ENCODE measurements around the gene CORO2B.
"Not testable (repeated sequence)": the region's sequence is repeated elsewhere in the genome, so short reads cannot be mapped to it uniquely, and the experiment has no call there.

Gene CORO2B

DNA sequence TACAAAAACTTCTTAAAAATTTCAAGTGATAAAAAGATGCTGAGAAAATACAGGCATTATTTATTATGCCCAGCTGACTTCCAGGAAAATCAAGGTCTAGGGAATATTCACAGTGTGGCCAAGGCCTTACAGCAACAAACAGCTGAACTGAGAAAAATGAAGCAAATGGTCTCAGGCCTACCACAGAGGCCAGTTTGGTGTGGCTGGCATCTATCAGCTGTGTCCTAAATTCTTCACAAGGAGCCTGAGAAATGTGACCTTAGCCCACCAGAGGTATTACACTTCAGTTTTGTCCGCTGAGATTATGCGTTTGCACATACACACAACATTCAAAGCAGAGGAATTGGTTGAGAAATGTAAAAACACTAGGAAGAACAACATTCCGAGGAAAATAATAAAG, 164.5 kb downstream of the CORO2B start:
- DNase-seq: no peak

DNA sequence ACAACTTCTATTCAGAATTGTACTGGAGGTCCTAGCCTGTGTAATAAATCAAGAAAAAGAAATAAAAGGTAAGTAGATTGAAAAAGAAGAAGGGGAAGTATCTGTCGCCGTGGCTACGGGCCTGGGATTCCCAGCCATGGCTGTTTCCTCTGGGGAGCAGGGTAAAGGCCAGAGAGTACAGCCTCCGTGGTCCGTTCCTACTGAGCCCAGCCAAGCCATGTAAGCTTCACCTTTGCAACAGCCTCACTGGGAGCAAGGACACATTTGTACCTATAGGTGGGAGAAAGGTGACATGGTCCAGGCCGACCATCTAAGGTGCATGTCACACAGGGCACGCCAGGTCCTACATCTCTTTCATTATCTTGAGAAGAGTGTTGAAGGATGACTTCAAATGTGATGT, 170.6 kb downstream of the CORO2B start:
- no peak for DNase-seq

DNA sequence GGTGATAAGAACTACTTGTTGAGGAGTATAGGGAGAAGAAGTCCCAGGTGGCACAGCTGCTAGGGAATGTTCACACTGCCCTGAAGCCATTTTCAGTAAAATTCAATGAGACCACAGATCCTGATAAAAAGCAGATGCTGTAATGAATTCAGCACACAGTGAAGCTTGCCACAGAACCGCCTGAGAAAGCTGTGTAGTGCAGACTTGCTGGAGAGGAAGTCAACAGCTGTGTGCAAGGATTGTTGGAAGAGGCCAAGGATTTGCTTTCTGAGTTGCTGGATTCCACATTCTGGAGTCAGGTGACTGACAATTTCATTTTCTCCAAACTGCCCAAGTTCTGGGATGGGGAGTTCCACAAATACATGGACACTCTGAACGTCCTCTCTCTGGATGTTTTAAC, 171.0 kb downstream of the CORO2B start:
- DNase-seq: no peak

GRCh38 chr15:68751622-68752021, 172.8 kb downstream of the CORO2B start:
- DNase-seq: no peak

- DNase-seq: no peak
Measured at GRCh38 chr15:68755731-68756130, 176.9 kb downstream of the CORO2B start.

DNA sequence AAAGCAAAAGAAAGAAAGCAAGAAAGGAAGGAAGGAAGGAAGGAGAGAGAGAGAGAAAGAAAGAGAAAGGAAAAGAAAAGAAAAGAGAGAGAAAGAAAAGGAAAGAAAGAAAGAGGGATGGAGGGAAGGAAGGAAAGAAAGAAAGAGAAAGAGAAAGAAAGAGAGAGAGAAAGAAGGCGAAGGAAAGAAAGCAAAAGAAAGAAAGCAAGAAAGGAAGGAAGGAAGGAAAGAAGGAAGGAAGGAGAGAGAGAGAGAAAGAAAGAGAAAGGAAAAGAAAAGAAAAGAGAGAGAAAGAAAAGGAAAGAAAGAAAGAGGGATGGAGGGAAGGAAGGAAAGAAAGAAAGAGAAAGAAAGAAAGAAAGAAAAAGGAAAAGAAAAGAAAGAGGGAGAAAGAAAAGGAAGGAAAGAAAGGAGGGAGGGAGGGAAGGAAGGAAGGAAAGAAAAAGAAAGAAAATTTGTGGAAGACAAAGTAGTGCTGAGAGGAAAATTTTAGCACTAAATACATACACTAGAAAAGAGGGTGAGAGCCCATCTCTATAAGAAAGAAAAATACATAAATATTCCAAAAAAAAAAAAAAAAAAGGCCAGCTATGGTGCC, 181.3 kb downstream of the CORO2B start:
- not testable (repeated sequence) for DNase-seq

- no peak for DNase-seq
Measured at GRCh38 chr15:68763063-68763462, 184.3 kb downstream of the CORO2B start.

DNA sequence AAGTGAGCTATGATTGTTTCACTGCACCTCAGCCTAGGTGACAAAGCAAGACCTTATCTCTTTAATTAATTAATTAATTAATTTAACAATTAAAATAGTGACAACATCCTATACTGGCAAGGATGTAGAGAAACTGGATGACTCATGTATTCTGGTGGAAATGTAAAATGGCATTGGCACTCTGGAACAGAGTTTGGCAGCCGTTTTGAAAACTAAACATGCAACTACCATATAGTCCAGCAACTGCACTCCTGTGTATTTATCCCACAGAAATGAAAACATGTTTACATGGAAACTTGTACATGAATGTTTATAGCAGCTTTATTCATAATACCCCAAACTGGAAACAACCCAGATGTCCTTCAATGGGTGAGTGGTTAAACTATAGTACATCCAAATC, 185.3 kb downstream of the CORO2B start:
- DNase-seq: no peak

- DNase-seq: no peak
Measured at GRCh38 chr15:68765602-68766368, 187.0 kb downstream of the CORO2B start.

DNA sequence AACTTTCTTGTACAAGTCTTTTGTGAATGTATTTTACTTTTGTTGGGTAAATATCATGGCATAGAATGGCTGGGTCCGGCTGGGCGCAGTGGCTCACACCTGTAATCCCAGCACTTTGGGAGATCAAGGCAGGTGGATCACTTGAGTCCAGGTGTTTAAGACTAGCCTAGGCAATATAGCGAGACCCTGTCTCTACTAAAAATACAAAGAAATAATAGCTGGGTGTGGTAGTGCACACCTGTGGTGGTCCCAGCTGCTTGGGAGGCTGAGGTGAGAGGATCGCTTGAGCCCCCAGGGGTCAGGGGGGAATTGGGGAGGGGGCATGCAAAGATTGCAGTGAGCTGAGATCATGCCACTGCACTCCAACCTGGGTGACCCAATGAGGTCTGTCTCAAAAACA, 189.0 kb downstream of the CORO2B start:
- no peak for DNase-seq

GRCh38 chr15:68768321-68768720, 189.5 kb downstream of the CORO2B start:
- no peak for DNase-seq

DNA sequence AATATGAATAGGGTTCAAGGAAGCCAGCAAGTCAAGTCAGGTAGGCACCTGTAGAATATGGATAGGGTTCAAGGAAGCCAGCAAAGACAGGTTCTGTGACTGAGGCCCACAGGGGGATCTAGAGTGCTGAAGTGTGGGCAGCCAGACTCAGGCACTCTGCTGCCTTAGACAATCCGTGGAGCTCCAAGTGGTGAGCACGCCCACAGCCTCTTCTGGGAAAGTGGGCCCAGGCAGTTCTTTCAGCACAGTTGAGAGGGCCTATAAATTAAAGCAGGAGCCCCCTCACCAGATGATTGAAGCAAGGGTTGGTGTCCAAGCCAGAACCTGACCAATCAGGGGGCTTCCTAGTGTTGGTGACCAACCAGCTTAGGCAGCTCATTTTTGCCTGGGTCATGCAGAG, 190.9 kb downstream of the CORO2B start:
- DNase-seq: no peak

GRCh38 chr15:68770216-68770615, 191.4 kb downstream of the CORO2B start:
- DNase-seq: no peak

GRCh38 chr15:68773036-68773435, 194.2 kb downstream of the CORO2B start:
- no peak for DNase-seq

DNA sequence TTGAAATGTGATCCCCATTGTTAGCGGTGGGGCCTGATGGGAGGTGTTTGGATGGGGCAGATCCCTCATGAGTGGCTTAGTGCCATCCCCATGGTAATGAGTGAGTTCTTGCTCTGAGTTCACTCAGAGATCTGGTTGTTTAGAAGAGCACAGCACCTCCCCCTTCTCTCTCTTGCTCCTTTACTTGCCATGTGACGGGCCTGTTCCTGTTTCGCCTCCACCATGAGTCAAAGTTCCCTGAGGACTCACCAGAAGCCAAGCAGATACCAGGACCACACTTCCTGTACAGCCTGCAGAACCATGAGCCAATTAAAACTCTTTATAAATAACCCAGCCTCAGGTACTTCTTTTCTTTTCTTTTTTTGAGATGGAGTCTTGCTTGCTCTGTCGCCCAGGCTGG, 195.3 kb downstream of the CORO2B start:
- no peak for DNase-seq

DNA sequence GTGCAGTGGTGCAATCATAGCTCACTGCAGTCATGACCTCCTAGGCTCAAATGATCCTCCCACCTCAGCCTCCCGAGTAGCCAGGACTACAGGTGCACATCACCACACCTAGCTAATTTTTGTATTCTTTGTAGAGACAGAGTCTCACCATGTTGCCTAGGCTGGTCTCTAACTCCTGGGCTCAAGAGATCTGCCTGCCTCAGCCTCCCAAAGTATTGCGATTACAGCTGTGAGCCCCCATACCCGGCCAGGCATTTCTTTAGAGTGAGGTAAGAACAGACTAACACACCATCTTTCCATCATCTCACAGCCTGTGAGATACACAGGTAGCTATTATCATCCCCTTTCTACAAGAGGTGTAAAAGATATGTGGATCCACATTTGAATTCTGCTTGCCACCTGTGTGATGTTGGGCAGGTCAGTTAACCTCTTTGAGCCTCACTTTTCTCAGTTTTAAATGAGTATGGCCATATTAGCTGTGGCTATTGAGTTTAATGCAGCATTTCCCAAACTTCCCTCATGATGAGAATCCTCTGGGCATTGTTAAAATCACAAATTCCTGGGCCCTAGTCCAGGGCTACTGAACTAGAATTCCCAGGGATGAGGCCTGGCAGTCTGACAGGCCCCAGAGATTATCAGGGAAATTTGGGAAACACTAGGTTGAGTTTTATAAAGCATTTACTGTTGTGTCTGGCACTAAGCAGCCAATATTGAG, 195.9 kb downstream of the CORO2B start:
- no peak for DNase-seq

DNA sequence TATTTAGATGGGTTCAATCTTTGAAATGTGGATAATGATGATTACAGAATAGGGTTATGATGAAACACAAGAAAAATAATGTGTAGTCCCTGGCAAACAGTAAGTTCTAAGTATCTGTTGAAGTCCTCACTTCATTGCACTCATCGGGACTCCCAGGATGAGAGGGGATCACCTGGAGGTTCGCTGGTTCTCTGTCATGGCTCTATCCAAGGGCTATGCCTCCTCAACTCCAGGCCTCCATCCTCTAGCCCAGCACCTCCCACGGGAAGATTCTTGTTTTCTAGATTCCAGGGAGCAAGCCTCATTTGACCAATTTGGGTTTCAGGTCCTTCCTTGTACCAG, 196.4 kb downstream of the CORO2B start:
- DNase-seq: no peak

DNA sequence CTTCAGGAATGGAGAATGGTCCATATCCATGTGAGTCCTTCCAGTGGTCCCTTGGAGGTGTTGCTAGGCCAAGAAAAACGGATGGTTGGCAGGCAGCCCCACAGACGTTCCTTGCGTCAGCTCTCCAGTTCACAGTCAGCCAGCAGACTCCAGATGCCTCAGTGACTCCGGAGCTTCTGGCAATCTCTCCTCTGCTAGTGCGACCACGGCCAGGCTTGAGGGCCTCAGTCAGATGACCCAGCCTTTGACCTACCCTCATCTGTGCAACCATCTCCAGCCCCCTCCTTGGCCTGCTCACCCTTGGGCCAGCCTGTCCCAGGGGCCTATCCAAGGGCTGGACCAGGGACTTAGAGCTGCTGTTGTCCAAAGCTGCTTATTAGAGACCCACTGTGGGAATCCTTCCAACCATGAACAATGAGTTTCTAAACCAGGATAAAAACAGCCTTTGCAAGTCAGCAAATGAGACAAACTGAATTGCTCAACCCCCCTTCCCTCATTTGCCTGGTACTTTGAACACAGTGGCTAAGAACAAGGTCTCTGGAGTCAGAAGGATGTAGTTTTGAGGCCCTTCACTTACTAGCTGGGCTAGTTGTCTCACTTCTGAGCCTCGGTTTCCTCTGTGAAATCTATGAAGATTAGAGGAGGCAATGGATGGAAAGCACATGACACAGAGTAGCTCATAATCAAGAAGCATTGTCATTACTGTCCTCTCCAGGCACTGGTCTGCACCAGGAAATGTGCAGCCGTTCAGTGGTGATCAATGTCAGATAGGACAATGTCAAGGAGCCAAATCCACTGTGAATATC, 197.1 kb downstream of the CORO2B start:
- no peak for DNase-seq

DNA sequence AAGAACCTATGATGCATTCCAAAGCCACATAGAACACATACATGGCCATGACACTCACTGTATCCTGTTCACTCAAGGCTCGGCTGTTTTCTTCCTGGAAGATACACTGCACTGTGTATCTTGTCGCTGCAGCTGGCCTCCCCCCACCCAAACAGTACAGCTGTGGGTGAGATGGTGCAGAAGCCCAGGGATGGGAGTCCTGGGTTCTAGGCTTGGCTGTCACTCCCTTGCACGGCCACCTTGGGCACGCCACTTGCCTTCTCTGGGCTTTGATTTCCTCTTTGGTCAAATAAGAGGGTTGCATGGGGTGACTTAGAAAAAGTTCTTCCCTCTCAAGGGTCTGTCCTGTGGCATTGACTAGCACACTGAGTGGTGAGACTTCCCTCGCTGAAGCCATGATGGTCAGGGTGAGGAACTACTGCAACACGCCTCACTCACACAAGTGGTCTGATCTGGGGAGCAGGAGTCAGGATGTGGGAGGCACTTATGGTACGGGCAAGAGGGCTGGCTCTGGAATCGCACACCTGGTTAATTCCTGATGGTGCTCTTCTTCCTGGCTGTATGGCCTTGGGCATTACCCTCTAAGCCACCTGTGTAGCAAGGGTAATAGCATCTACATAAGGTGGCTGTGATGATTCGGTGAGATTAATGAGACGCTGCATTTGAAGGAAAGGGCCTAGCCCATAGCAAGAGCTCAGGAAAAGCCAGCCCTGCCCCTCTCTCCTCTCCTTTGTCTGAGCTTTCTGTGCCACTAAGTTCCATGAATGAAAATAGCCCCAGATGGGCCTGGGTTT, 197.9 kb downstream of the CORO2B start:
- no peak for DNase-seq

Data from cortex of kidney (tissue), 1 donor.